ENCODE results near the gene E2F2. TPM values are rescaled to one million over a fixed set of nuclear protein-coding genes. Genes with fewer than 3 reads are reported as not detected.

The E2F2 gene
- total RNA-seq, 1 experiment from 2014 or later = 8.1 TPM

DNA sequence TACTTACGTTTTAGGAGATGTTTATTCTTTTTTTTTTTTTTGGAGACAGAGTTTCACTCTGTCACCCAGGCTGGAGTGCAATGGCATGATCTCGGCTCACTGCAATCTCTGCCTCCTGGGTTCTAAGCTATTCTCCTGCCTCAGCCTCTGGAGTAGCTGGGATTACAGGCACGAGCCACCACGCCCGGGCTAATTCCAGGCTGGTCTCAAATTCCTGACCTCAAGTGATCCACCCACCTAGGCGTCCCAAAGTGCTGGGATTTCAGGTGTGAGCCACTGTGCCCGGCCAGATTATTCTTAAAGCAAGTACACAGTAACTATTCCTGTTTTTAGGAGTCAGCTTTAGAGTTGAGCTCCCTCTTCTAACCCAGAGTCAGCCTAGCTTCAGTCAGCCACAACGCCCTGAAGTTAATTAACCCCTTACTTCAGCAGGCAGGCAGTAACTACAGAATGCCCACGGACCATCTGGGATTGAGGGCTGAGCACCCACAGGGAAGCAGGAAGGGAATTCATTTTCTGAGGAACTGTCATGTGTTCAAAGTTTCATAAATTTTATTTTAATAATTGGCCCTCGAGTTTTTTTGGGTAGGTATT, 33.6 kb upstream of the E2F2 start:
- intact Hi-C loops (cut with micrococcal nuclease; ENCODE audit: unreplicated experiment) = no loop called here
- TF ChIP-seq, protein P1, sequence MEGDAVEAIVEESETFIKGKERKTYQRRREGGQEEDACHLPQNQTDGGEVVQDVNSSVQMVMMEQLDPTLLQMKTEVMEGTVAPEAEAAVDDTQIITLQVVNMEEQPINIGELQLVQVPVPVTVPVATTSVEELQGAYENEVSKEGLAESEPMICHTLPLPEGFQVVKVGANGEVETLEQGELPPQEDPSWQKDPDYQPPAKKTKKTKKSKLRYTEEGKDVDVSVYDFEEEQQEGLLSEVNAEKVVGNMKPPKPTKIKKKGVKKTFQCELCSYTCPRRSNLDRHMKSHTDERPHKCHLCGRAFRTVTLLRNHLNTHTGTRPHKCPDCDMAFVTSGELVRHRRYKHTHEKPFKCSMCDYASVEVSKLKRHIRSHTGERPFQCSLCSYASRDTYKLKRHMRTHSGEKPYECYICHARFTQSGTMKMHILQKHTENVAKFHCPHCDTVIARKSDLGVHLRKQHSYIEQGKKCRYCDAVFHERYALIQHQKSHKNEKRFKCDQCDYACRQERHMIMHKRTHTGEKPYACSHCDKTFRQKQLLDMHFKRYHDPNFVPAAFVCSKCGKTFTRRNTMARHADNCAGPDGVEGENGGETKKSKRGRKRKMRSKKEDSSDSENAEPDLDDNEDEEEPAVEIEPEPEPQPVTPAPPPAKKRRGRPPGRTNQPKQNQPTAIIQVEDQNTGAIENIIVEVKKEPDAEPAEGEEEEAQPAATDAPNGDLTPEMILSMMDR (IDR thresholded peaks at IDR 0.05; ENCODE audit: unreplicated experiment) = no peak
- CTCF ChIA-PET = no interaction called here
- Mint-ChIP-seq H3K4me3 (ENCODE audit: low read depth, unreplicated experiment) (no peak overlapping the region), H3K9me3 (ENCODE audit: low read depth, unreplicated experiment) (no peaks in the 10 kb centered on the region), H3K27me3 (ENCODE audit: unreplicated experiment) (peaks cover 15% of the 10 kb centered on the region), H3K36me3 (ENCODE audit: insufficient read depth, unreplicated experiment) (peaks cover 14% of the 10 kb centered on the region), H3K4me1 (ENCODE audit: low read depth, unreplicated experiment) (peaks cover 45% of the 10 kb centered on the region), H3K27ac (ENCODE audit: unreplicated experiment) (no peak overlapping the region)
- no peak for DNase-seq
- BruUV-seq (replicated peaks) = no TSS peak

DNA sequence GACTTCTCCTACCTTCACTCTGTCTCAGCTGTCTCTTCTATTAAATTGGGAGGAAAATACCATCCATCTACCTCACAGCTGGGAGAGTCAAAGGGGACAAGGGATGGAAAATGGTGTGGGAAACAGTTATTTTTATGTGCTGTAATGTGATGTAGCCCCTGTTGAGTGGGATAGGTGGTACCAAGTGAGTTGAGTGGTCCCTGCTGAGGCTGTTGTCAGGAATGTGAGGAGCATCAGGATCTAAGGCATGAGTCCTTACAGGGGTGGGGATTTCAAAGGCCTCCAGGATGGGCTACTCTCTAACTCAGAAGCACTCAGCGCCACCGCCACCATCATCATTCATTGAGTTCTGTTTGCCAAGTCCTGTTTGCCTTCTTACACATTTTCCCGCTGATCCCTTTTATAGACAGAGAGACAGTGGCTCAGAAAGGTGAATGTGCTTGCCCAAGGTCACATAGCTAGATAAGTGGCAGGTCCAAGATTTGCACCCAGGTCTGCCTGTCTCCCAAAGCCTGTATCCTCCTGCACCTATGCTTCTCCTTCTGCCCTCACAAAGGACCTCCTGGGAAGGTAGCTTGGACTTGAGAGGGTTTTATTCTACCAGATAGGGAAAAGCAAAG, 32.8 kb upstream of the E2F2 start:
- H3K36me3 Mint-ChIP-seq (ENCODE audit: insufficient read depth, unreplicated experiment) = peaks cover 21% of the 10 kb centered on the region
- H3K27ac Mint-ChIP-seq (ENCODE audit: unreplicated experiment) = peak overlapping the region; percentile 35
- peaks cover 44% of the 10 kb centered on the region for H3K4me1 Mint-ChIP-seq (ENCODE audit: low read depth, unreplicated experiment)
- H3K27me3 Mint-ChIP-seq (ENCODE audit: unreplicated experiment) = peaks cover 11% of the 10 kb centered on the region
- no TSS peak for BruUV-seq (replicated peaks)
- CTCF ChIA-PET = interaction anchor here (0.5 kb wide), 1 partner anchor 69 kb away, joined by 3 read pairs; no protein-coding TSS in a partner anchor
- no peak for DNase-seq
- no peak overlapping the region for H3K4me3 Mint-ChIP-seq (ENCODE audit: low read depth, unreplicated experiment)
- no peaks in the 10 kb centered on the region for H3K9me3 Mint-ChIP-seq (ENCODE audit: low read depth, unreplicated experiment)
- intact Hi-C loops (cut with micrococcal nuclease; ENCODE audit: unreplicated experiment) = no loop called here
- TF ChIP-seq, protein P1 (IDR thresholded peaks at IDR 0.05; ENCODE audit: unreplicated experiment) = no peak

DNA sequence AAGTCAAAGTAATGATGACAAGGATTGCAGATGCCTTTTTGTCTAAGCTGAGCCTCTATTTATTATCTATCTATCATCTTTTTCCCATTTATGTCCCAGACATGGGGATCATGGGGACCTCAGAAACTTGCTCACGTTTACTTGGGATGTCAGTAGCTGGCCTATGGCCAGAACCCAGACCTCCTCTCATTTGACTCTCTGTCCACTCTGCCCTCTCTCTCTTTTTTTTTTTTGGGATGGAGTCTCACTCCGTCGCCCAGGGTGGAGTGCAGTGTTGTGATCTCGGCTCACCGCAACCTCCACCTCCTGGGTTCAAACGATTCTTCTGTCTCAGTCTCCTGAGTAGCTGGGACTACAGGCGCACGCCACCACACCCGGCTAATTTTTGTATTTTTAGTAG, 32.0 kb upstream of the E2F2 start:
- TF ChIP-seq, protein P1 (IDR thresholded peaks at IDR 0.05; ENCODE audit: unreplicated experiment) = no peak
- CTCF ChIA-PET = no interaction called here
- no TSS peak for BruUV-seq (replicated peaks)
- no peak for DNase-seq
- H3K4me3 Mint-ChIP-seq (ENCODE audit: low read depth, unreplicated experiment) = no peak overlapping the region
- no peaks in the 10 kb centered on the region for H3K9me3 Mint-ChIP-seq (ENCODE audit: low read depth, unreplicated experiment)
- intact Hi-C loops (cut with micrococcal nuclease; ENCODE audit: unreplicated experiment) = no loop called here
- peaks cover 2% of the 10 kb centered on the region for H3K27me3 Mint-ChIP-seq (ENCODE audit: unreplicated experiment)
- H3K4me1 Mint-ChIP-seq (ENCODE audit: low read depth, unreplicated experiment) = peaks cover 37% of the 10 kb centered on the region
- H3K27ac Mint-ChIP-seq (ENCODE audit: unreplicated experiment) = peak overlapping the region; percentile 35
- peaks cover 23% of the 10 kb centered on the region for H3K36me3 Mint-ChIP-seq (ENCODE audit: insufficient read depth, unreplicated experiment)

DNA sequence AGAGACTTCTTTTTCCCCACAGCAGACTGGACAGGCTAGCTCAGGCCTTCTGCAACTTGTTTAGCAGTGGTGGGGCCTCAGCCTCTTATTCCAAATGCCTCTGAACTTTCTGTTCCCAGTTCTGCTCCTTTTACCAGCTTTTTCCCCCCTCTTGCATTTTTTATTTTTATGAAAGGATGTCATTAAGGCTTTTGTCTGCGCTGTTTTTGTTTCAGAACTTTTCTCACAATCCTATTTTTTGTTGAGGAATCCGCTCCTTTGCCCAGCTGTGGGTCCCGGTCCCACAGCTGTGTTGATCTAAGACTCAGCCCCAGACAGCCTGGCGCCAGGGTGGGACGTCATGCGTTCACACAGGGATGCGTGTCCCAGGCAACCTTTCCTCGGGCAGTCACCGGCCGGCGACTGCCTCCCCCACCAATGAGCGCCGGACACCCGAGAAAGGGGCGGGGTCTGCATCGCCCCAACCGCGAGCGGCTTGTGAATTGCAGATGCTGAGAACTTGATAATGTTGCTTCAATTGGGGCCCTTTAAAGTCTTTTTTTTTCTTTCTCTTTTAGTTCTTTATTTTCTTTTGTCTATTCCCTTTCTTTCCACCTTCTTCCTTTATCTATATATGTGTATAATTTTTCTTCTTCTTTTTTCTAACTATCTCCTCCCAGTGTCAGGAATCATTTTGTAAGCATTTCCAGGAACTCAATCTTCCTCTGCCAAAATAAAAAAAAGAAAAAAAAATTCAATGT, 31.3 kb upstream of the E2F2 start:
- CTCF ChIA-PET = interaction anchor here (0.7 kb wide), 1 partner anchor 15 kb away, joined by 3 read pairs; no protein-coding TSS in a partner anchor
- intact Hi-C loops (cut with micrococcal nuclease; ENCODE audit: unreplicated experiment) = no loop called here
- no peaks in the 10 kb centered on the region for H3K27me3 Mint-ChIP-seq (ENCODE audit: unreplicated experiment)

More for the DNA sequence above, 31.3 kb upstream of the E2F2 start:
- BruUV-seq (replicated peaks) = no TSS peak
- Mint-ChIP-seq H3K4me1 (ENCODE audit: low read depth, unreplicated experiment) (peaks cover 44% of the 10 kb centered on the region), H3K4me3 (ENCODE audit: low read depth, unreplicated experiment) (peak overlapping the region; percentile 34), H3K36me3 (ENCODE audit: insufficient read depth, unreplicated experiment) (peaks cover 30% of the 10 kb centered on the region), H3K27ac (ENCODE audit: unreplicated experiment) (peak overlapping the region; percentile 77), H3K9me3 (ENCODE audit: low read depth, unreplicated experiment) (no peaks in the 10 kb centered on the region)
- DNase-seq = peak; percentile 88
- TF ChIP-seq, protein P1 (IDR thresholded peaks at IDR 0.05; ENCODE audit: unreplicated experiment) = no peak
